Upper lobe of left lung (tissue), 4 donors: ENCODE results near the gene CUBN.

ENCODE experiments used
- EP300 ChIP-seq, 4 donors: sonication (generic); formaldehyde crosslinking; IDR thresholded peaks; one replicate each; pipeline ENCODE4 v1.5.1; 2017; ENCODE audit warnings: antibody characterized with exemption in 4 of 4, control low read depth in 2 of 4
- POLR2A ChIP-seq, 4 donors: fragments of 450-650 bp; IDR thresholded peaks; one replicate each; pipeline ENCODE4 v1.5.1; 2016 to 2017; ENCODE audit warnings: antibody characterized with exemption in 4 of 4, mild to moderate bottlenecking in 2 of 4
- POLR2AphosphoS5 ChIP-seq, 2 donors: sonication (generic); formaldehyde crosslinking; IDR thresholded peaks; one replicate each; pipeline ENCODE4 v1.5.1; 2017; ENCODE audit warnings: antibody characterized with exemption in 2 of 2
- TF ChIP-seq, protein P1 (sequence below), 6 experiments: fragments of 450-650 bp in 4 of 6; fragments of 200-600 bp in 2 of 6; sonication (generic) in 2 of 6; IDR thresholded peaks; one replicate each; pipeline ENCODE4 v1.5.1; 2016 to 2019; ENCODE audit warnings: antibody characterized with exemption in 6 of 6

DNA sequence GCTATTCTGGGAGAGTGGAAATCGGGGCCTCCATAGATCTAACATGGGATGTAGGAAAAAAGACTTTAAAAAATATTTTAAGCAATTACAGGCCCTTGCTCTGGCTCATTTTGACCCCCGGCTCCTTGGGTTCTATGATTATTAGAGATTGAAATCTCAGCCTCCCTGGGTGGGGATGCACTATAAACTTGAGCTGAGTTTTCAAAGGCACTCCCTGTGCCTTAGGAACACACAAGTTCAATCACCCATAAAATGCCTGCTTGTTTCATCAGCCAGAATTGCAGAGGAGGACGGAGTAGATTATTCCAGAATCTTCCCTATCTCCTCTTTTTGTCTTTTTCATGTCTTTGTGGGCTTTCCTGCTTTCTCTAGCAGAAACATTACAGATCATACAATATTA lies 145.4 kb downstream of the CUBN start:
- TF ChIP-seq, protein P1, sequence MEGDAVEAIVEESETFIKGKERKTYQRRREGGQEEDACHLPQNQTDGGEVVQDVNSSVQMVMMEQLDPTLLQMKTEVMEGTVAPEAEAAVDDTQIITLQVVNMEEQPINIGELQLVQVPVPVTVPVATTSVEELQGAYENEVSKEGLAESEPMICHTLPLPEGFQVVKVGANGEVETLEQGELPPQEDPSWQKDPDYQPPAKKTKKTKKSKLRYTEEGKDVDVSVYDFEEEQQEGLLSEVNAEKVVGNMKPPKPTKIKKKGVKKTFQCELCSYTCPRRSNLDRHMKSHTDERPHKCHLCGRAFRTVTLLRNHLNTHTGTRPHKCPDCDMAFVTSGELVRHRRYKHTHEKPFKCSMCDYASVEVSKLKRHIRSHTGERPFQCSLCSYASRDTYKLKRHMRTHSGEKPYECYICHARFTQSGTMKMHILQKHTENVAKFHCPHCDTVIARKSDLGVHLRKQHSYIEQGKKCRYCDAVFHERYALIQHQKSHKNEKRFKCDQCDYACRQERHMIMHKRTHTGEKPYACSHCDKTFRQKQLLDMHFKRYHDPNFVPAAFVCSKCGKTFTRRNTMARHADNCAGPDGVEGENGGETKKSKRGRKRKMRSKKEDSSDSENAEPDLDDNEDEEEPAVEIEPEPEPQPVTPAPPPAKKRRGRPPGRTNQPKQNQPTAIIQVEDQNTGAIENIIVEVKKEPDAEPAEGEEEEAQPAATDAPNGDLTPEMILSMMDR (IDR thresholded peaks at IDR 0.05) = no peak
- TF ChIP-seq EP300 (IDR thresholded peaks at IDR 0.05) (no peak), POLR2AphosphoS5 (IDR thresholded peaks at IDR 0.05) (no peak), POLR2A (IDR thresholded peaks at IDR 0.05) (no peak)
